Activated CD8-positive, alpha-beta memory T cell treated with anti-CD3 and anti-CD28 coated beads, Interleukin-2, amount 50 U/mL, for 48 hours (primary cell): Measurements from ENCODE around the gene MON2.
A peak's percentile ranks its signal among the peaks of the same experiment; 100 is the strongest.
"Not testable (repeated sequence)": the region's sequence is repeated elsewhere in the genome, so short reads cannot be mapped to it uniquely, and the experiment has no call there.

ENCODE experiments used
- DNase-seq: peaks from one replicate; pipeline ENCODE4 v3.0.0-alpha.2; 2020

Gene MON2, protein sequence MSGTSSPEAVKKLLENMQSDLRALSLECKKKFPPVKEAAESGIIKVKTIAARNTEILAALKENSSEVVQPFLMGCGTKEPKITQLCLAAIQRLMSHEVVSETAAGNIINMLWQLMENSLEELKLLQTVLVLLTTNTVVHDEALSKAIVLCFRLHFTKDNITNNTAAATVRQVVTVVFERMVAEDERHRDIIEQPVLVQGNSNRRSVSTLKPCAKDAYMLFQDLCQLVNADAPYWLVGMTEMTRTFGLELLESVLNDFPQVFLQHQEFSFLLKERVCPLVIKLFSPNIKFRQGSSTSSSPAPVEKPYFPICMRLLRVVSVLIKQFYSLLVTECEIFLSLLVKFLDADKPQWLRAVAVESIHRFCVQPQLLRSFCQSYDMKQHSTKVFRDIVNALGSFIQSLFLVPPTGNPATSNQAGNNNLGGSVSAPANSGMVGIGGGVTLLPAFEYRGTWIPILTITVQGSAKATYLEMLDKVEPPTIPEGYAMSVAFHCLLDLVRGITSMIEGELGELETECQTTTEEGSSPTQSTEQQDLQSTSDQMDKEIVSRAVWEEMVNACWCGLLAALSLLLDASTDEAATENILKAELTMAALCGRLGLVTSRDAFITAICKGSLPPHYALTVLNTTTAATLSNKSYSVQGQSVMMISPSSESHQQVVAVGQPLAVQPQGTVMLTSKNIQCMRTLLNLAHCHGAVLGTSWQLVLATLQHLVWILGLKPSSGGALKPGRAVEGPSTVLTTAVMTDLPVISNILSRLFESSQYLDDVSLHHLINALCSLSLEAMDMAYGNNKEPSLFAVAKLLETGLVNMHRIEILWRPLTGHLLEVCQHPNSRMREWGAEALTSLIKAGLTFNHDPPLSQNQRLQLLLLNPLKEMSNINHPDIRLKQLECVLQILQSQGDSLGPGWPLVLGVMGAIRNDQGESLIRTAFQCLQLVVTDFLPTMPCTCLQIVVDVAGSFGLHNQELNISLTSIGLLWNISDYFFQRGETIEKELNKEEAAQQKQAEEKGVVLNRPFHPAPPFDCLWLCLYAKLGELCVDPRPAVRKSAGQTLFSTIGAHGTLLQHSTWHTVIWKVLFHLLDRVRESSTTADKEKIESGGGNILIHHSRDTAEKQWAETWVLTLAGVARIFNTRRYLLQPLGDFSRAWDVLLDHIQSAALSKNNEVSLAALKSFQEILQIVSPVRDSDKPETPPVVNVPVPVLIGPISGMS (N-terminal part only)

DNA sequence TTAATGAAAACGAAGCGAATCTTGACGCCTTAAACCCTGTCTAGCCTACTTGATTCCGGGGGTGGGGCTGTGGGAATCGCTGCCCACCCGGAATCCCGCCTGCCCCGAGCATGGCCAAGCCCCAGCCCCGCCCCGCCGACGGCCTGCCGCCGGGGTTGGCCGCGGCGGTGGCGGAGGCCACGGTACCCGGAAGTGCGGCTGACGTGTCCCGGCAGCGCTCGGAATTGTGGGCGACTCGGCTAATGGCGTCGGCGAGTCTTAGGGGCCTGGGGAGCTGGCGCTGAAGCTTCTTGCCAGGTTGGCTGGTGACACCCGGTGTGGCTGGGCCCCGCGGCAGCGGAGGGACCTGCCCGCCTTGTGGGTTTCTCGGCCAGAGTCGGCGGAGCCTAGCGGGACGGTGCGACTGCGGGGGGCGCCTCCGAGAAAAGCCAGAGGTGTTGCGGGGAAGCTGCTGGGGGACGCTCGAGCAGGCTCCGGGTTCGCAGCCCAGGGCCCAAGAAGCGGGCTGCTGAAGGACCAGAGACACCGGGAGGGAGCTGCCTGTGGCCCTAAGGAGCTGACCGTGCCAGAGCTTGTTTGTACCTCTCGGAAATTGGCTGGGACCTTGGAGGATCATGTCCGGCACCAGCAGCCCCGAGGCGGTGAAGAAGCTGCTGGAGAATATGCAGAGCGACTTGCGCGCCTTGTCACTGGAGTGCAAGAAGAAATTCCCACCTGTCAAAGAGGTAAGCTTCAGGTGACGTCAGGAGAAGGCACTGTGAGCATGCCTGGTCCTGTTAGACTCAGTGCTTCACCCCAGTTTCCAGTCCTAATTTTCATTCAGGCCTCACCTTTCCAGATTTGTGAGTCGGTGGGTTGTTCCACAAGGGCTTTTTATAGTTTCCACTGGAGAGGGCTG, at the start of gene MON2:
MON2 (plus strand) TSS at position 233 of the 898 bp plus-strand sequence; CDS start at position 615, 382 bp downstream.
- DNase-seq = peak; percentile 92

GRCh38 chr12:62426089-62426488, 40.5 kb upstream of the MON2 start:
- no peak for DNase-seq

GRCh38 chr12:62429457-62429856, 37.2 kb upstream of the MON2 start:
- no peak for DNase-seq

DNA sequence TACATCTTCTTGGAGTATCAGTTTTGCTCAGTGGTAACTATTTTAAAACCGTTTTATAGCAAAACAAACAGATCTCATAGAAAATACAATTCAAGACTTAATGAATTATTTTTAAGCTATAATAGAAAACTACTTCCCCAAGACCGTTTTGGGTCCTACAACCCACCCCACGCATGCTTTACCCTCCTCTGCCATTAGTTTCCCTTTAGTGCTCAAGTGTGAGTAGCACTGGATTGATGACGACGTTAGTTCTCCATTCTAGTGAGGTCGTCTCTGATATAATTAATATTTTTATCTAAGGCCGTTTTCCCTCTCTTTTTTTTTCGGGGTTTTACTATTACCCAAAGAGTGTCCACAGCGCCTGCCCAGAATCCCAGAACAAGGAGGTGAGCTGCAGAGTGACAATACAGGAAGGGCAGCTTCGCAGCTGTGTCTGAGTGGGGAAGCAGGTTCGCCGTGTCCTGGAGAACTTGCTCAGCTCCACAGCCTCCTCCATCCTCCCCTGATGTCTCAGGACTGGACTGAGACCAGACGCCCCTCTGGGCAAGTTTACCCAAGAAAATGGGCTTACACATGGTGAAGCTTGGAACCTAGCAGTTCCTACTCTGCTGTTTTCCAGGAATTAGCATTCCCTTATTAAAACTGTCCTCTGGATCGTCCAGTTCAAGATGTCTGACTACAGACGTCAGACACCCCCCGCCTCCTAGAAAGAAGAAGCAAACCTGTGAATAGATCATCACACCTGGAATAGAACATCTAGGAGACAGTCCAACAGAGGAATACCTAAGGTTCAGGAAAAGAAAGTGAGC, 31.9 kb upstream of the MON2 start:
- DNase-seq = peak; percentile 55

DNA sequence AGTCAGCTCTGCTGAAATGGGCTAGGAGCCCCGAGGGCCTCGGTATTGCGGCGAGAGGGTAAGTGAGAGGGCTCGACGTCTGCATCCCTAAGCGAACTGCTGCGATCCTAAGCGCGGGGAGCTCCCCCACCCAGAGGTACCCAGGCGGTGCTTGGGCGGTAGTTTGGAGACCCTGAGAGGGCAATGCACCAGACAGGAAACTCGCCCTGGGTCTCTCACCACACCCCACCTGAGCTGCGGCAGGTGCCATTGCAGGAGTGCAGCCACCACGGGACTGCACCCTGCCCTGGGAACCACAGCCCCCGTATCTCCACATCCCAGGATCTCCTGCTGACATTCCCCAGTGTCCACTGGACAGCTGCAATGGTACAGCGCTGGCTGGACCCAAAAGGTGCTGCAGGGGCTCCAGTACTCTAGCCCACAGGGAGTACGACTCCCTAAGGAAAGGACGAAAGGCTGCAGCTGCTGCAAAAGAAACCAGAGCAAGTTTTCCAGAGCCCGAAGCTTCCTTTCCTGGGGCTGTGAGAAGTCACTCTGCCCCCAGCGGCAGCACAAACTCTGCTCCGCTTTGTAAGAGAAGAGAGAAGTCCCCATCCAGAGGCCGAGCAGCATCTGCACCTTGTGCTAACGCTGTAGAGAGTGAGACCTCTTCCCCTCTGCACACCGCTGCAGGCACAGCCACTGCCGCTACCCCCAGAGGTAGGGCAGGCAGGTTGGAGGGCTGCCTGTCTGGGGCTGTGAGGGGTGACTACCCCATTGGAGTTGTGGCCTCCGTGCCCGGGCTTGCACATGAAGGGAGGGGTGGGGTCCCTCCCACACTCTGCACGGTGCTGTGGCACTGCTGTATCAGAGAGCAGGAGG, 31.1 kb upstream of the MON2 start:
- DNase-seq = peak; percentile 65

DNA sequence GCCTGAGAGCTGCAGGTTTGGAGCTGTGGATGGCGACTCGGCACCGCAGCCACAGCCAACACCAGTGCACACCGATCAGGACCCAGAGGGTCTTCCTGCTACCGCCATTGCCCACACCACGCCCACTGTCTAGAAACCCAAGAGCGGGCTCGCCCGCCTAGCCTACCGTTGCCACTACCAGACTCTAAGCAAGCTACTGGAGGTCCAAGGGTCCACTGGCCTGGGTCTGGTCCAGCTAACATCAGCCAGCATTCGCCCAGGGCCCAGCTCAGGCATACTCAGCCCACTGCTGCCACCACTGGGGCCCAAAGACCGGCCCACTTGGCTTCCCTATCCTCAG, 30.5 kb upstream of the MON2 start:
- no peak for DNase-seq

DNA sequence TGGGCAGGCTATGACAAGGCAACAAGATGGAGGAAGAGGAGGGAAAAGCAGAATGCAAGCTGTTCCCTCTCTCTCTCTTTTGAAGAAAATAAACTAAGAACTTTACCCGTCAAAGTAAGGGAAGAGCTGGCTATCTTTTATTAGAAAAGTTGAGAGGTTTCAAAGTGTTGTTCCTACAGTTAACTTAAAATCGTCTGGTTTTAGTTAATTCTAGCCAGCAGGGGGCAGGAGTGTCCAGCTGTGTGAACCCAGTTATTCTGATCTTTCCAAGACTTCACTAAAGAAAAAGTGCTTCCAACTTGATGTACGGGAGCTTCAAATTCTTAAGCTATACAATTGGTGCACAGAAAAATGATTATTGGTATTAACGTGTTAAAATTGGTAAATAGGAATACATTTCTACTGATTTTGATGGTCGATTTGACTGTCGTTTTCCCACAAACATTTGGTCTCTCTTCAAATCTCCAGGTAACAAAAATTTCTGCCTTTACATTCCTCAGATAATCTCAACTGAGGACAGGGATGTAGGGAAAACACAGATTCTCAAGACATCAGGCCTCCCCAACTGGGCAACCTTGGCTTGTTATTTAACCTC, 28.4 kb upstream of the MON2 start:
- no peak for DNase-seq

DNA sequence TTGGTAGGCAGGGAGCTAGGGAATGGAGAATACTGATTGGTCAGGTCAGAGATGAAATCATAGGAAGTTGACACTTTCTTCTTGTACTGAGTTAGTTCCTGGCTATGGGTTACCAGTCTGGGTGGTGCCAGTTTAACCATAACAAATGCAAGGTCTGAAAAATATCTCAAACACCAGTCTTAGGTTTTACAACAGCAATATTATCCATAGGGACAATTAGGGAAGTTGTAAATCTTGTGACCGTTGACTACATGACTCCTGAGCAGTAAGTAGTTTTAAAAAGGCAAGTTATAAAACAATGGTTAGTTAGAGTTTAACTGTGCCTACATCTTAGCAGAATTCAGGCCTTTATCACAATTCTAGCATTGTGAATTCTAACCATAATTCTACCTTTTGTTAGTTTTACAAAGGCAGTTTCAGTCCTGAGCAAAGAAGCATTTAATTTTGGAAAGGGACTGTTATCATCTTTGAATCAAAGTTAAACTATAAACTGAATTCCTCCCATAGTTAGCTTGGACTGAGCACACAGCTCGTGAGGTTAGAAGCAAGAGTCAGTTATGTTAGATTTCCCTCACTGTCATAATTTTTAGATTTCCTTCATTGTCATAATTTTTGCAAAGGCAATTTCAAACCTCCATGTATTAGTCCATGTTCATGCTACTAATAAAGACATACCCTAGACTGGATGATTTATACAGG, 19.7 kb upstream of the MON2 start:
- no peak for DNase-seq

GRCh38 chr12:62448436-62448835, 18.2 kb upstream of the MON2 start:
- no peak for DNase-seq

- not testable (repeated sequence) for DNase-seq
Observed at GRCh38 chr12:62455429-62455828, 11.2 kb upstream of the MON2 start.

DNA sequence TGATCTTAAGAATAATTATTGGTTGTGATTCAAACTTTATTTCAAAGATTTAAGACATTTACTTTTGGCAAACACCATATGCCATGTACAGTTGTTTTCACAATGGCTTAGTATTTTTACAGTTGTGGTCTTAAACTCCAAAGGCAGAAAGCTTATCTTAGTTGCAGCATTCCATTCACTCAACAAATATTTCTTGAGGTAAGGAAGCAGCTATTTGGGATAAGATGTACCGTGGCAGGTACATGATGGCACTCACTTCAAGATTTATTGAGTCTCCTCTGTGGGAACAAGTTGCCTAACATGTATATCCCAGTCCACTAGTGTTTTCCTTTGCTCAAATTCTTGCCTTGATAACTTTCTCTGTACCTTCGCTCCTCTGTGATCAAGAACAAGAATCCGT, 8.0 kb upstream of the MON2 start:
- no peak for DNase-seq

GRCh38 chr12:62459976-62460375, 6.7 kb upstream of the MON2 start:
- no peak for DNase-seq

- not testable (repeated sequence) for DNase-seq
Observed at GRCh38 chr12:62461171-62461837, 5.3 kb upstream of the MON2 start.

- not testable (repeated sequence) for DNase-seq
Observed at GRCh38 chr12:62463252-62463651, 3.4 kb upstream of the MON2 start.

DNA sequence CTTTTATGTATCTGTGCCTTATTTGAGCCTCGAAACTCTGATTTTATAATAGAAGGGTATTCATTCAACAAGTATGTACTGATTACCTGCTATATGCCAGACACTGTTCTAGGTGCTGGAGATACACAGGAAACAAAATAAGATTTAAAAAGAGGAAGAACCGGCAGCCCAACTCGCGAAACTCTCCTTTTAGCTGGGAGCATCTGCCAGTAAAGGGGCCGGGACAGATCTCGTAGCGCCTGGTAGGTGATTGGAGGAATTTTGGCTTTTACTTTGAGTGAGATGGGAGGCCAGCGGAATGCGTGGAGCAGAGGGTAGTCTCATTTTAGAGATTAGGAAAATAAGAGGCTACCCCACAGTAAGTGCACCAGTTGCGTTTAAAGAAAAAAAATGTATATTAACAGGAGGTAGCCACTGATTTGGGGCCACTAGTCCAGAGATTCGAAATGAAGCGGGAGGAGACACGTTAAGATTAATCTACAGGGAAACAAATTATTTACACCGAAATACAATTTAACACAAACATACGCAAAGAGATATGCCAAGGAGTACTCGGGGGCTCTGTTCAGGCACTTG, 520 bp upstream of the MON2 start:
- peak; percentile 57 for DNase-seq

GRCh38 chr12:62468397-62468796, 1.8 kb downstream of the MON2 start:
- DNase-seq = no peak

DNA sequence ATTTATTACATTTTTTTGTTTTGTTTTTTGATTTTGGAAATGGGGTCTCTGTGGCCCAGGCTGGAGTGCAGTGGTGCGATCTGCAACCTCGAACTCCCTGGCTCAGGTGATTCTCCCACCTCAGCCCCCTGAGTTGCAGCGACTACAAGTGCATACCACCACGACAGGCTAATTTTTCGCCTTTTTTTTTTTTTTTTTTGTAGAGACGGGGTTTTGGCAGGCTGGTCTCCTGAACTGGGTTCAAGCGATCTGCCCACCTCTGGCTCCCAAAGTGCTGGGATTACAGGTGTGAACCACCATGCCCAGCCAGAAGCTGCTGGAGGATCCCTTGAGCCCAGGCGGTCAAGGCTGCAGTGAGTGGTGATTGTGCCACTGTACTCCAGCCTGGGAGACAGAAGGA, 2.3 kb downstream of the MON2 start:
- no peak for DNase-seq

DNA sequence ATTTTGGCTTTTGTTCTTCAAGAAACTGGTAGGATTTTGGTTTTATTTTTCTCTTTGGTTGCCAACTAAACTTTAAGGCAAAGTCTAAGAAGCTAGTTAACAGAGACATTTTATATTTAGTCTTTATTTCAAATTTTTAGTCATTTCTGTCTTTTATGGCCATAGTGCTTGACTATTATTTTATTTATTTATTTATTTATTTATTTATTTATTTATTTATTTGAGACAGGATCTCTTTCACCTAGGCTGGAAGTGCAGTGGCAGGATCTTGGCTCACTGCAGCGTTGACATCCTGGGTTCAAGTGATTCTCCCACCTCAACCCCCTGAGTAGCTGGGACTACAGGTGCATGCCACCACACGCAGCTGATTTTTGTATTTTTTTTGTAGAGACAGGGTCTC, 3.1 kb downstream of the MON2 start:
- DNase-seq = no peak
